HG03457 (cell line): ENCODE results near the gene TGM4.

Experiments
- ATAC-seq: cut with Tn5 transposase; IDR thresholded peaks from one replicate; pipeline ENCODE4 v1.9.1; 2021; ENCODE audit warnings: moderate number of reproducible peaks; ENCODE audit not compliant: unreplicated experiment

TGM4 gene

GRCh38 chr3:44877333-44877732 is 2.9 kb downstream of the TGM4 start:
- no peak for ATAC-seq

GRCh38 chr3:44880284-44880683 is 5.9 kb downstream of the TGM4 start:
- no peak for ATAC-seq

- ATAC-seq = no peak
Measured at GRCh38 chr3:44883213-44883955, 9.0 kb downstream of the TGM4 start.

GRCh38 chr3:44883999-44884431 is 9.6 kb downstream of the TGM4 start:
- ATAC-seq = no peak

GRCh38 chr3:44885618-44886017 is 11.2 kb downstream of the TGM4 start:
- ATAC-seq = no peak

GRCh38 chr3:44886561-44886960 is 12.2 kb downstream of the TGM4 start:
- no peak for ATAC-seq

GRCh38 chr3:44887101-44887500 is 12.7 kb downstream of the TGM4 start:
- ATAC-seq = no peak

GRCh38 chr3:44890258-44890657 is 15.8 kb downstream of the TGM4 start:
- no peak for ATAC-seq

- ATAC-seq = no peak
Measured at GRCh38 chr3:44890852-44891251, 16.4 kb downstream of the TGM4 start.

- no peak for ATAC-seq
Measured at GRCh38 chr3:44892689-44893088, 18.3 kb downstream of the TGM4 start.

GRCh38 chr3:44893097-44893496 is 18.7 kb downstream of the TGM4 start:
- no peak for ATAC-seq

GRCh38 chr3:44894485-44894884 is 20.1 kb downstream of the TGM4 start:
- ATAC-seq = no peak

GRCh38 chr3:44896440-44896839 is 22.0 kb downstream of the TGM4 start:
- ATAC-seq = no peak

- no peak for ATAC-seq
Measured at GRCh38 chr3:44899683-44900367, 25.4 kb downstream of the TGM4 start.

GRCh38 chr3:44902628-44903027 is 28.2 kb downstream of the TGM4 start:
- no peak for ATAC-seq

GRCh38 chr3:44903314-44903713 is 28.9 kb downstream of the TGM4 start:
- ATAC-seq = no peak

GRCh38 chr3:44903751-44904150 is 29.3 kb downstream of the TGM4 start:
- no peak for ATAC-seq

GRCh38 chr3:44905446-44906157 is 31.2 kb downstream of the TGM4 start:
- no peak for ATAC-seq

- ATAC-seq = no peak
Measured at GRCh38 chr3:44906997-44907396, 32.6 kb downstream of the TGM4 start.

- ATAC-seq = no peak
Measured at GRCh38 chr3:44907612-44908011, 33.2 kb downstream of the TGM4 start.

GRCh38 chr3:44909063-44909462 is 34.7 kb downstream of the TGM4 start:
- ATAC-seq = no peak

- ATAC-seq = no peak
Measured at GRCh38 chr3:44910693-44911092, 36.3 kb downstream of the TGM4 start.
